ENCODE measurements around the gene TMX1. TPM values are rescaled to one million over a fixed set of nuclear protein-coding genes. Genes with fewer than 3 reads are reported as not detected.

TMX1 gene
- total RNA-seq, 2 donors from 2014 or later, result 38.9 to 40.1 TPM

GRCh38 chr14:51244591-51244990, 4.5 kb downstream of the TMX1 start:
- Histone ChIP-seq H3K27me3 (no peaks in the 10 kb centered on the region), H3K4me3 (no peak overlapping the region), H3K9ac (ENCODE audit: low read depth in 2 of 2, low read length in 2 of 2) (no peak overlapping the region), H3K36me3 (no peaks in the 10 kb centered on the region), H3K27ac (no peak overlapping the region), H3K9me3 (no peaks in the 10 kb centered on the region), H3K4me1 (no peaks in the 10 kb centered on the region)
- no peak for DNase-seq
- intact Hi-C loops (cut with DNase I), result no loop called here
- TF ChIP-seq, protein P1, sequence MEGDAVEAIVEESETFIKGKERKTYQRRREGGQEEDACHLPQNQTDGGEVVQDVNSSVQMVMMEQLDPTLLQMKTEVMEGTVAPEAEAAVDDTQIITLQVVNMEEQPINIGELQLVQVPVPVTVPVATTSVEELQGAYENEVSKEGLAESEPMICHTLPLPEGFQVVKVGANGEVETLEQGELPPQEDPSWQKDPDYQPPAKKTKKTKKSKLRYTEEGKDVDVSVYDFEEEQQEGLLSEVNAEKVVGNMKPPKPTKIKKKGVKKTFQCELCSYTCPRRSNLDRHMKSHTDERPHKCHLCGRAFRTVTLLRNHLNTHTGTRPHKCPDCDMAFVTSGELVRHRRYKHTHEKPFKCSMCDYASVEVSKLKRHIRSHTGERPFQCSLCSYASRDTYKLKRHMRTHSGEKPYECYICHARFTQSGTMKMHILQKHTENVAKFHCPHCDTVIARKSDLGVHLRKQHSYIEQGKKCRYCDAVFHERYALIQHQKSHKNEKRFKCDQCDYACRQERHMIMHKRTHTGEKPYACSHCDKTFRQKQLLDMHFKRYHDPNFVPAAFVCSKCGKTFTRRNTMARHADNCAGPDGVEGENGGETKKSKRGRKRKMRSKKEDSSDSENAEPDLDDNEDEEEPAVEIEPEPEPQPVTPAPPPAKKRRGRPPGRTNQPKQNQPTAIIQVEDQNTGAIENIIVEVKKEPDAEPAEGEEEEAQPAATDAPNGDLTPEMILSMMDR (IDR thresholded peaks at IDR 0.05), result no peak

DNA sequence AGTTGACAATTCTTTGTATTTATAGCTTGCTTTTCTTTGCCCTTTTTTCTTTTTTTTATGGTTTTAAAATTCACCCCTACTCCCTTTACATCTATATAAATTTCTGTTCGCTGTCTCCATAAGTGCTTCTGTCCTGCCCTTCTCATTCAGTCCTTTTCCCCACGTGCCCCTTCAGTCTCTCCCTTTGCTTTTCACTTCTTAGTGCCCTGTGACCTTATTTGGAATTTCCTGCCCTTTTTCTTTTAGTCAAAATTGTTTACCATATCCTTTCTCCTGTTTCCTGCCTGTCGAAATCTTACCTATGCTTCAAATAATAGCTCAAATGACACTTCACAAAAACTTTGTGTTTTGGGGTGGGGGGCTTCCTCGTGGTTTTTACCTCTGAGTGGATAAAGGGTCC, 6.0 kb downstream of the TMX1 start:
- TF ChIP-seq, protein P1 (IDR thresholded peaks at IDR 0.05), result no peak
- no peaks in the 10 kb centered on the region for H3K4me1 ChIP-seq
- H3K4me3 ChIP-seq, result no peak overlapping the region
- no peaks in the 10 kb centered on the region for H3K9me3 ChIP-seq
- no peak for DNase-seq
- H3K27me3 ChIP-seq, result no peaks in the 10 kb centered on the region
- no peak overlapping the region for H3K27ac ChIP-seq
- intact Hi-C loops (cut with DNase I), result no loop called here
- H3K36me3 ChIP-seq, result no peaks in the 10 kb centered on the region
- H3K9ac ChIP-seq (ENCODE audit: low read depth in 2 of 2, low read length in 2 of 2), result no peak overlapping the region

DNA sequence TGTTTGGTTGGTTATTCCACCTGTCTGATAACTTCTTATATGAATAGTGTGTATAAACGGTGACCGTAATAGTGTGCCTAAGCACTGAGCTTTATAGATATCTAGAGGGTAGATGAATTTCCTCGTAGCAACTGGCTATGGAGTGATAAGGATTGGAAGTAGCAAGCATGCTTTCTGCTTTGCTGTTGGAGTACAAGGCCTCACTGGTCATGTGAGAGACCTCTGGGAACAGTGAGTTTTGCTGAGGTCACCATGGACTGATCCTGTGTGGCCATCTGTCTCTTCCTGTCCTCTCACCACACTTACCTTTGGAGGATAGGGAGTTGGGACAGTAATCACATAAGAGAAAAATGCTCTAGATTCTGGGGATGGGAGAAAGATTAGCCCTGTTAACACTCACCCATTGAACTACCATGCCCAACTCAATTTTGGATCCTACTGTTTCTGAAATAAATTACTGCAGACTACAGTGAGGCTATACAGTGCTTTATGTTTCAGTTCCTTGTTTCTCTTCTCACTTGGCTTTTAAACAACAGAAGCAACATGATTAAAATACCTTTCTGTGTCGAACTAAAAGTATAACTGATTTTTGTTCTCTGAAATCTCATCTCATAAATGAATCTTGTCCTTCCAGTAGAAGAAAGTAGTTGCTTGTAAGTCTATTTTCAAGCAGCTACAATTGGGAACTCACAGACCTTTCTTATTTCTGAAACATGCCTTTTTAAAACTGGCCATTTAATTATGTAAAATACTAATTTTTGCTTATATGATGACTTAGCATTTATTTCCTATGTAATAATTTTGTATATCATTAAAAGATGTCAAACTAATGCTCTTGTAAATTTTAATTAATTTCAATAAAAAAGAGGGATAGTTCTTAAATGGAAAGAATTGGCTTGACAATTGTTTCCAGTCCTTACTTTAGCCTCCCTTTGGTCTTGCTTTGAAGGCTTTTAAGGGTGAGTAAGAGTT, 8.3 kb downstream of the TMX1 start:
- TF ChIP-seq, protein P1 (IDR thresholded peaks at IDR 0.05), result no peak
- Histone ChIP-seq H3K4me1 (no peaks in the 10 kb centered on the region), H3K36me3 (no peaks in the 10 kb centered on the region), H3K27ac (no peak overlapping the region), H3K4me3 (no peak overlapping the region), H3K27me3 (no peaks in the 10 kb centered on the region), H3K9me3 (no peaks in the 10 kb centered on the region), H3K9ac (ENCODE audit: low read depth in 2 of 2, low read length in 2 of 2) (no peak overlapping the region)
- no peak for DNase-seq
- intact Hi-C loops (cut with DNase I), result no loop called here

DNA sequence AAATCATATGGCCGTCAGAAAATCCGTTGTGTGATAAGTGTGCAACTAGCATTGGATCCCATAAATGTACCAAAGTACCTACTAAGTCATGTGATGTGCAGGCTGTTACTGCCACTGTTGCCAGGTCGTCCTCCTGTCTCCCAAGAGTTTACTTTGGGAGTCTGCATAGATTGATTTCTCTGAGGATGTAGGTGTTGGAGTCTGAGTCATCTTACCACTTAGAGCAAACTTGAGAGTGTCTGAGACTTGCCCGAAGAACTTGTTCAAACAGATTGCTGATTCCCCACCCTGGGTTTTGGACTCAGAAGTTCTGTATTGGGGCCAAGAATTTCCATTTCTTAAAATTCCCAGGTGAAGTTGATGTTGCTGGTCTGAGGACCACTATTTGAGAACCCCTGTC, 11.4 kb downstream of the TMX1 start:
- H3K9me3 ChIP-seq, result no peaks in the 10 kb centered on the region
- no peaks in the 10 kb centered on the region for H3K36me3 ChIP-seq
- H3K4me1 ChIP-seq, result no peaks in the 10 kb centered on the region
- H3K27me3 ChIP-seq, result no peaks in the 10 kb centered on the region
- H3K27ac ChIP-seq, result no peak overlapping the region
- H3K9ac ChIP-seq (ENCODE audit: low read depth in 2 of 2, low read length in 2 of 2), result no peak overlapping the region
- intact Hi-C loops (cut with DNase I), result no loop called here
- TF ChIP-seq, protein P1 (IDR thresholded peaks at IDR 0.05), result no peak
- no peak for DNase-seq
- H3K4me3 ChIP-seq, result no peak overlapping the region

- no peaks in the 10 kb centered on the region for H3K36me3 ChIP-seq
- no peak overlapping the region for H3K27ac ChIP-seq
These were observed 13.8 kb downstream of the TMX1 start for GRCh38 chr14:51253880-51254279.

More at GRCh38 chr14:51253880-51254279, 13.8 kb downstream of the TMX1 start:
- H3K27me3 ChIP-seq, result no peaks in the 10 kb centered on the region
- no peak overlapping the region for H3K4me3 ChIP-seq
- no peak for DNase-seq
- TF ChIP-seq, protein P1 (IDR thresholded peaks at IDR 0.05), result no peak
- H3K9ac ChIP-seq (ENCODE audit: low read depth in 2 of 2, low read length in 2 of 2), result no peak overlapping the region
- intact Hi-C loops (cut with DNase I), result no loop called here
- H3K4me1 ChIP-seq, result no peaks in the 10 kb centered on the region
- H3K9me3 ChIP-seq, result no peaks in the 10 kb centered on the region
